ENCODE results near the gene LZTS3. TPM values are rescaled to one million over a fixed set of nuclear protein-coding genes. Genes with fewer than 3 reads are reported as not detected.

The LZTS3 gene
- total RNA-seq, 3 donors from 2014 or later (not counting 1 experiment from before 2014, with no cell fraction given) = 3.1 to 4.6 (median 3.3) TPM

- 98% methylated on average over 10 of the region's 10 CpGs for whole genome bisulfite sequencing (ENCODE audit: insufficient coverage)
- no peak for DNase-seq
- H3K27me3 ChIP-seq (ENCODE audit: control insufficient read depth, insufficient read depth, low read length) = no peaks in the 10 kb centered on the region
- Mint-ChIP-seq H3K27ac (peak overlapping the region in 1 of 2 donors; percentile 65), H3K4me1 (peaks cover 44 to 55% of the 10 kb centered on the region in 2 donors), H3K27me3 (ENCODE audit: low read depth in 2 of 2) (no peaks in the 10 kb centered on the region), H3K36me3 (no peaks in the 10 kb centered on the region), H3K4me3 (no peak overlapping the region), H3K9me3 (no peaks in the 10 kb centered on the region)
- no peak overlapping the region for H3K4me3 ChIP-seq (ENCODE audit: low read length)
- ATAC-seq = no peak
- no peaks in the 10 kb centered on the region for H3K4me1 ChIP-seq (ENCODE audit: control insufficient read depth, insufficient read depth, low read length)
- no peak for TF ChIP-seq CTCF (IDR thresholded peaks at IDR 0.05)
- no peak overlapping the region for H3K27ac ChIP-seq (ENCODE audit: low read length)
- H3K9me3 ChIP-seq (ENCODE audit: control insufficient read depth, insufficient read depth, low read length) = no peaks in the 10 kb centered on the region
- H3K36me3 ChIP-seq (ENCODE audit: control insufficient read depth, insufficient read depth, low read length) = peaks cover 31% of the 10 kb centered on the region
- intact Hi-C loops (cut with micrococcal nuclease) = no loop called here
Measured at GRCh38 chr20:3146732-3147341, 26.5 kb downstream of the LZTS3 start.

GRCh38 chr20:3141757-3142156 lies 31.6 kb downstream of the LZTS3 start:
- no peak for ATAC-seq
- Mint-ChIP-seq H3K4me3 (no peak overlapping the region), H3K4me1 (peaks cover 23 to 36% of the 10 kb centered on the region in 2 donors), H3K9me3 (no peaks in the 10 kb centered on the region), H3K27me3 (ENCODE audit: low read depth in 2 of 2) (no peaks in the 10 kb centered on the region), H3K27ac (no peak overlapping the region), H3K36me3 (no peaks in the 10 kb centered on the region)
- H3K4me3 ChIP-seq (ENCODE audit: low read length) = no peak overlapping the region
- WGBS (ENCODE audit: insufficient coverage) = 98% methylated on average over 3 of the region's 3 CpGs
- no peak for DNase-seq
- H3K9me3 ChIP-seq (ENCODE audit: control insufficient read depth, insufficient read depth, low read length) = no peaks in the 10 kb centered on the region
- H3K27ac ChIP-seq (ENCODE audit: low read length) = no peak overlapping the region
- H3K4me1 ChIP-seq (ENCODE audit: control insufficient read depth, insufficient read depth, low read length) = no peaks in the 10 kb centered on the region
- no peaks in the 10 kb centered on the region for H3K27me3 ChIP-seq (ENCODE audit: control insufficient read depth, insufficient read depth, low read length)
- intact Hi-C loops (cut with micrococcal nuclease) = no loop called here
- no peak for TF ChIP-seq CTCF (IDR thresholded peaks at IDR 0.05)
- peaks cover 4% of the 10 kb centered on the region for H3K36me3 ChIP-seq (ENCODE audit: control insufficient read depth, insufficient read depth, low read length)

GRCh38 chr20:3137492-3137891 lies 35.9 kb downstream of the LZTS3 start:
- Mint-ChIP-seq H3K4me3 (no peak overlapping the region), H3K9me3 (no peaks in the 10 kb centered on the region), H3K27ac (no peak overlapping the region), H3K4me1 (peaks cover 19% of the 10 kb centered on the region in 2 donors), H3K27me3 (ENCODE audit: low read depth in 2 of 2) (no peaks in the 10 kb centered on the region), H3K36me3 (no peaks in the 10 kb centered on the region)
- H3K27me3 ChIP-seq (ENCODE audit: control insufficient read depth, insufficient read depth, low read length) = no peaks in the 10 kb centered on the region
- ATAC-seq (no peak), DNase-seq (no peak)
- H3K27ac ChIP-seq (ENCODE audit: low read length) = no peak overlapping the region
- intact Hi-C loops (cut with micrococcal nuclease) = no loop called here
- no peak for TF ChIP-seq CTCF (IDR thresholded peaks at IDR 0.05)
- 100% methylated on average over 2 of the region's 2 CpGs for WGBS (ENCODE audit: insufficient coverage)
- H3K36me3 ChIP-seq (ENCODE audit: control insufficient read depth, insufficient read depth, low read length) = peaks cover 1% of the 10 kb centered on the region
- no peaks in the 10 kb centered on the region for H3K4me1 ChIP-seq (ENCODE audit: control insufficient read depth, insufficient read depth, low read length)
- no peaks in the 10 kb centered on the region for H3K9me3 ChIP-seq (ENCODE audit: control insufficient read depth, insufficient read depth, low read length)
- no peak overlapping the region for H3K4me3 ChIP-seq (ENCODE audit: low read length)

GRCh38 chr20:3135507-3136070 lies 37.8 kb downstream of the LZTS3 start:
- Mint-ChIP-seq H3K27me3 (ENCODE audit: low read depth in 2 of 2) (no peaks in the 10 kb centered on the region), H3K36me3 (no peaks in the 10 kb centered on the region), H3K4me3 (no peak overlapping the region), H3K9me3 (no peaks in the 10 kb centered on the region), H3K27ac (no peak overlapping the region), H3K4me1 (peaks cover 17 to 18% of the 10 kb centered on the region in 2 donors)
- Histone ChIP-seq H3K27me3 (ENCODE audit: control insufficient read depth, insufficient read depth, low read length) (no peaks in the 10 kb centered on the region), H3K4me1 (ENCODE audit: control insufficient read depth, insufficient read depth, low read length) (no peaks in the 10 kb centered on the region), H3K9me3 (ENCODE audit: control insufficient read depth, insufficient read depth, low read length) (no peaks in the 10 kb centered on the region), H3K4me3 (ENCODE audit: low read length) (no peak overlapping the region), H3K27ac (ENCODE audit: low read length) (no peak overlapping the region), H3K36me3 (ENCODE audit: control insufficient read depth, insufficient read depth, low read length) (peaks cover 1% of the 10 kb centered on the region)
- ATAC-seq (no peak), DNase-seq (no peak)
- WGBS (ENCODE audit: insufficient coverage) = 94% methylated on average over 2 of the region's 5 CpGs
- TF ChIP-seq CTCF (IDR thresholded peaks at IDR 0.05) = no peak
- intact Hi-C loops (cut with micrococcal nuclease) = no loop called here
